Head of caudate nucleus (tissue), 42 donors: ENCODE data around the gene OR4F16.
"Not testable (repeated sequence)": the region's sequence is repeated elsewhere in the genome, so short reads cannot be mapped to it uniquely, and the experiment has no call there.

ENCODE experiments used
- DNase-seq, 42 donors: peaks; one replicate each; pipeline versions ENCODE4 v3.0.0 to v3.0.0-alpha.2; 2020 to 2021; ENCODE audit warnings: mixed read lengths in 7 of 42
- intact Hi-C: fragments of 100-400 bp; cut with DNase I; formaldehyde crosslinking; loops from one replicate; pipeline ENCODE4 v1.15.0; 2022

Gene OR4F16

GRCh38 chr1:686554-686953 lies at the start of gene OR4F16:
Gene OR4F16, minus strand, starts transcription at chr1:686654. Its CDS starts 0 bp downstream, at chr1:686654.
- DNase-seq, intact Hi-C loops: not testable (repeated sequence)

GRCh38 chr1:733649-734048 lies 47.2 kb upstream of the OR4F16 start:
- intact Hi-C loops, DNase-seq: not testable (repeated sequence)

DNA sequence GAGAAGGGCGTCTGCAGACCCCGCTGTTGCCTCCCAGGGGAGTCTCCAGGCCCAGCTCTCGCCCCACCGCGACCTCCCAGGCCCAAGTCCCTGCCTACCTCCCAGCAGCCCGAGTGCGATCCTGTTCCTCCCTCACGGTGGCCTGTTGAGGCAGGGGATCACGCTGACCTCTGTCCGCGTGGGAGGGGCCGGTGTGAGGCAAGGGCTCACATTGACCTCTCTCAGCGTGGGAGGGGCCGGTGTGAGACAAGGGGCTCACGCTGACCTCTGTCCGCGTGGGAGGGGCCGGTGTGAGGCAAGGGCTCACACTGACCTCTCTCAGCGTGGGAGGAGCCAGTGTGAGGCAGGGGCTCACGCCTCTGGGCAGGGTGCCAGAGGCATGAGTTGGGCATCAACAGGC lies 40.6 kb upstream of the OR4F16 start:
- peak in 1 of 42 donors; percentile 13 for DNase-seq

More for the DNA sequence above, 40.6 kb upstream of the OR4F16 start:
- intact Hi-C loops = not testable (repeated sequence)
